IPS-18a (cell line): ENCODE data around the gene SLC30A10.
A peak's percentile ranks its signal among the peaks of the same experiment; 100 is the strongest.
"Not testable (repeated sequence)": the region's sequence is repeated elsewhere in the genome, so short reads cannot be mapped to it uniquely, and the experiment has no call there.

Source experiments
- H3K27ac ChIP-seq: one replicate; pipeline ENCODE4 v1.5.1; 2013; ENCODE audit warnings: low read length
- H3K27me3 ChIP-seq: one replicate; pipeline ENCODE4 v1.6.1; 2013; ENCODE audit warnings: mild to moderate bottlenecking, low read length; ENCODE audit not compliant: control insufficient read depth, insufficient read depth
- H3K36me3 ChIP-seq: one replicate; pipeline ENCODE4 v1.6.1; 2013; ENCODE audit warnings: low read depth, low read length; ENCODE audit not compliant: control insufficient read depth
- H3K4me1 ChIP-seq: one replicate; pipeline ENCODE4 v1.6.1; 2013; ENCODE audit warnings: low read depth, low read length; ENCODE audit not compliant: control insufficient read depth
- H3K4me3 ChIP-seq: one replicate; pipeline ENCODE4 v1.5.1; 2013; ENCODE audit warnings: low read length
- H3K9ac ChIP-seq: one replicate; pipeline ENCODE4 v1.6.1; 2013; ENCODE audit warnings: mild to moderate bottlenecking, low read length, moderate library complexity
- H3K9me3 ChIP-seq: one replicate; pipeline ENCODE4 v1.6.1; 2013; ENCODE audit warnings: low read depth, low read length; ENCODE audit not compliant: control insufficient read depth

The SLC30A10 gene

GRCh38 chr1:219952361-219952760, 24.0 kb upstream of the SLC30A10 start:
- no peaks in the 10 kb centered on the region for H3K36me3 ChIP-seq
- H3K27ac ChIP-seq: no peak overlapping the region
- no peaks in the 10 kb centered on the region for H3K4me1 ChIP-seq
- no peaks in the 10 kb centered on the region for H3K27me3 ChIP-seq
- H3K9ac ChIP-seq: no peak overlapping the region
- no peaks in the 10 kb centered on the region for H3K9me3 ChIP-seq
- no peak overlapping the region for H3K4me3 ChIP-seq

DNA sequence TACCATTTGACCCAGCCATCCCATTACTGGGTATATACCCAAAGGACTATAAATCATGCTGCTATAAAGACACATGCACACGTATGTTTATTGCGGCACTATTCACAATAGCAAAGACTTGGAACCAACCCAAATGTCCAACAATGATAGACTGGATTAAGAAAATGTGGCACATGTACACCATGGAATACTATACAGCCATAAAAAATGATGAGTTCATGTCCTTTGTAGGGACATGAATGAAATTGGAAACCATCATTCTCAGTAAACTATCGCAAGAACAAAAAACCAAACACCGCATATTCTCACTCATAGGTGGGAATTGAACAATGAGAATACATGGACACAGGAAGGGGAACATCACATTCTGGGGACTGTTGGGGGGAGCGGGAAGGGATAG, 20.9 kb upstream of the SLC30A10 start:
- H3K36me3 ChIP-seq, H3K4me3 ChIP-seq, H3K9me3 ChIP-seq, H3K9ac ChIP-seq, H3K4me1 ChIP-seq, H3K27me3 ChIP-seq, H3K27ac ChIP-seq: not testable (repeated sequence)

- H3K9ac ChIP-seq, H3K4me3 ChIP-seq, H3K36me3 ChIP-seq, H3K27ac ChIP-seq, H3K27me3 ChIP-seq, H3K9me3 ChIP-seq, H3K4me1 ChIP-seq: not testable (repeated sequence)
Observed at GRCh38 chr1:219948766-219949165, 20.4 kb upstream of the SLC30A10 start.

DNA sequence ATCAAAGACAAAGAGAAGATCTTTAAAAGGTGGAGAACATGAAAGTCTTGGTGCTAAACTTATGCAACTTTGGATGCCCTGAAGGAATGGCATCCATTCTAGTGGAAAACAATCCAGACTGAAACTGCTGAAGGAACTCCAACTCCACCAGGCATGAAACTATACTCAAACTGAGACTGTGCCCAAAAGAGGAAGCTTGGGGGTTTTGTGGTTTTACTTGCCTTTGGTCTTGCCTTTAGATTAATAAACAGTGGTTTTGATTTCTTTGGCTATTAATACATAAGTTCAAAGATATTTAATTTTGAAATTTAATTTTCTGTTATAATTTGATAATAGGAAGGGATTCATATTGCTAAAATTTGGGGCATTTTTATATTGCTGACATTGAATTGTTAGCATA, 17.4 kb upstream of the SLC30A10 start:
- H3K27ac ChIP-seq: no peak overlapping the region
- no peaks in the 10 kb centered on the region for H3K27me3 ChIP-seq
- no peaks in the 10 kb centered on the region for H3K9me3 ChIP-seq
- no peak overlapping the region for H3K4me3 ChIP-seq
- no peak overlapping the region for H3K9ac ChIP-seq
- H3K36me3 ChIP-seq: no peaks in the 10 kb centered on the region
- no peaks in the 10 kb centered on the region for H3K4me1 ChIP-seq

- Histone ChIP-seq H3K9me3 (no peaks in the 10 kb centered on the region), H3K36me3 (no peaks in the 10 kb centered on the region), H3K4me1 (no peaks in the 10 kb centered on the region), H3K27me3 (no peaks in the 10 kb centered on the region), H3K27ac (no peak overlapping the region), H3K4me3 (no peak overlapping the region), H3K9ac (no peak overlapping the region)
Observed at GRCh38 chr1:219941179-219942118, 13.1 kb upstream of the SLC30A10 start.

DNA sequence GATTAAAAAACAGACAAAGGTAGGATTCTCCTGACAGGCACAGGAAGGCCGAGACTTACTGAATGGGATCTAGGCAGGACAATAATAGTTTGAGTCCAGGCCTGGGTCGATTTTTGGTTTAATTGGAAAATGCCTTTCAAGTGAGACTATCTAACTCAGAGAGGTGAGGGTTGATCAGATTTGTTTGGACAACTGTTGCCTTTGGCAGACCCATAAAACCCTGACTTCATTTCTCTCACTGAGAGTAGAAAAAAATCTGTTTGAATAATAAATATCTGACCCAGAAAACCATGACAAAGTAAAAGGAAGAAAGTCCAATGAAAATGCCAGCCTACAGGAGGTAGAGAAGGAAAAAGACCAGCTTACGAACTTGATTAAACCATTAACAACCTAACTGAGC, 12.3 kb upstream of the SLC30A10 start:
- no peak overlapping the region for H3K27ac ChIP-seq
- no peaks in the 10 kb centered on the region for H3K4me1 ChIP-seq
- no peaks in the 10 kb centered on the region for H3K9me3 ChIP-seq
- no peak overlapping the region for H3K4me3 ChIP-seq
- H3K9ac ChIP-seq: no peak overlapping the region
- H3K27me3 ChIP-seq: no peaks in the 10 kb centered on the region
- H3K36me3 ChIP-seq: no peaks in the 10 kb centered on the region

DNA sequence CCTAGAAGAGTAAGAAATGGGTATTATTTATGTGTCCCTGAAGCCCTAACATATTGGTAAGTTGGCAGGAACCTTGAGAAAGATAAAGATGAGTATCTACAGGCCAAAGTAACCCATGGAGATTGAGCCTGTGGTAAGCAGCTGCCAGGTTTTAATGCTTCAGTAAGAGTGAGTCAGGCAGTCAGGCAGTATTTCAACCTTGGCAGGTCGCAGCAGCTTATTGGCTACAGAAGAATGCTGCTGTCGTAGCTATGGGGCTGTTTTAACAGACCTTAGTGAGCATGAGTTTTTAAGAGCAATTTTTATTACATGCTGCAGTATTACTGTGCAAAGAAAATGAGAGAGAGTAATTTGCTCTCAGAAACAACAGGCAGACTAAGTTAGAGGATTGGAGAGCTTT, 10.3 kb upstream of the SLC30A10 start:
- no peaks in the 10 kb centered on the region for H3K4me1 ChIP-seq
- H3K9me3 ChIP-seq: no peaks in the 10 kb centered on the region
- no peak overlapping the region for H3K27ac ChIP-seq
- H3K9ac ChIP-seq: no peak overlapping the region
- H3K27me3 ChIP-seq: no peaks in the 10 kb centered on the region
- H3K4me3 ChIP-seq: no peak overlapping the region
- no peaks in the 10 kb centered on the region for H3K36me3 ChIP-seq

- not testable (repeated sequence) for H3K4me3 ChIP-seq, H3K9ac ChIP-seq, H3K27ac ChIP-seq, H3K9me3 ChIP-seq, H3K4me1 ChIP-seq, H3K27me3 ChIP-seq, H3K36me3 ChIP-seq
Observed at GRCh38 chr1:219933763-219934162, 5.4 kb upstream of the SLC30A10 start.

- Histone ChIP-seq H3K4me3 (no peak overlapping the region), H3K36me3 (no peaks in the 10 kb centered on the region), H3K4me1 (no peaks in the 10 kb centered on the region), H3K9me3 (no peaks in the 10 kb centered on the region), H3K27ac (no peak overlapping the region), H3K27me3 (peaks cover 35% of the 10 kb centered on the region), H3K9ac (no peak overlapping the region)
Observed at GRCh38 chr1:219931033-219931432, 2.7 kb upstream of the SLC30A10 start.

- no peaks in the 10 kb centered on the region for H3K4me1 ChIP-seq
- H3K36me3 ChIP-seq: no peaks in the 10 kb centered on the region
- H3K9ac ChIP-seq: no peak overlapping the region
- peaks cover 35% of the 10 kb centered on the region for H3K27me3 ChIP-seq
- H3K27ac ChIP-seq: no peak overlapping the region
- H3K9me3 ChIP-seq: no peaks in the 10 kb centered on the region
- peak overlapping the region; percentile 70 for H3K4me3 ChIP-seq
Observed at GRCh38 chr1:219928791-219929118, 398 bp upstream of the SLC30A10 start.

DNA sequence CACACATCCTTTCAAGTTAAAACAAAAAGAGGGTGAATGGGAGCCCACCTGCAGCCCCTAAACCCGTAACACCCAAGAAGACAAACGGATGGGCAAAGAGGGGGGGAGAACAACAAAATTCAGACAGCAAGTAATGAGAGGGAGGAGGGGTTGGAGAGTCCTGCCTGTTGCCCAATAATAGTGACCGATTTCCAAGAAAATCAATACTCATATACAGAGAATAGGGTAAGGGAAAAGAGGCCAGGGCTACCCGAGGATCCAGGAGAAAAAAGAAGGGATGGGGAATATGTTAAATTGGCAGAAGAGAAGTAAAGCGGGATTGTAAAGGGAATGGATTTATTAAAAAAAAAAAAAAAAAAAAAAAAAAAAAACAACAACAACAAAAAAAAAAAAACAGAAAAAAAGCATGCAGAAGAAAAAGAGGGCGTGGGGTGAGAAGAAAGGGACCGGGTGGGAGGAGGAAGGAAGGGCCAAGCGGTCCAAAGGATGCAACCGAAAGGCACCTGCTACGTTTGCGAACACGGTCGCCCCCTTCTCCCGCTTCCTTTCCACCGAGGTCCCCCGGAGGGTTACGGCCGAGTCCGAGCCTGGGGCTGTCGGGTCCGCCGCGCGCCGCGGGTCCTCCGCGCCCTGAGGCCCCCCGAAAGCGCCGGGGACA, 930 bp downstream of the SLC30A10 start:
- no peaks in the 10 kb centered on the region for H3K9me3 ChIP-seq
- peaks cover 35% of the 10 kb centered on the region for H3K27me3 ChIP-seq
- no peak overlapping the region for H3K27ac ChIP-seq
- H3K36me3 ChIP-seq: no peaks in the 10 kb centered on the region
- no peaks in the 10 kb centered on the region for H3K4me1 ChIP-seq
- H3K9ac ChIP-seq: no peak overlapping the region
- peak overlapping the region; percentile 70 for H3K4me3 ChIP-seq
